ENCODE data around the gene STIMATE. TPM values are rescaled to one million over a fixed set of nuclear protein-coding genes. Genes with fewer than 3 reads are reported as not detected.

STIMATE gene
- polyA plus RNA-seq, 1 of the 3 experiments (the other 2 are of a cell fraction), result 9.3 TPM

DNA sequence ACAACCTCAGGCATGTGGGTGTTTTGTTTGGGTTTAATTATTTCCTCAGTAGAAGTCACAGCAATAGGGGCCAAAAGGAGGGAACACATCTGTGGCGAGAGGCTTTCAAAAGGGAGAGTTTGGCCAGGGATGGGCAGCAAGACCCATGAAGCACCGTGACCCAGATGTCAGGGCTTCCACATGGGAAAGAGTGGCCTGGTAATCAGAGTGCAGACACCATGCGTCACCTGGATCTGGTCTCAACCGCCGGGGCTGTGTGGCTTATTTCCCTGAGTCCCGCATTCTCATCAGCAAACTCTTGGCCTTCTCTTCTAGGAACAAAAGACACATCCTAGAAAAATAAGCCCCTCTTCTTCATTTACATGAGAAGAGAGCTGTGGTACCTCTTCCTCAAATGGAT lies 50.1 kb downstream of the STIMATE start:
- POLR2A ChIA-PET, result no interaction called here
- H3K36me3 ChIP-seq (replicated peaks in 1 of 2; ENCODE audit: control insufficient read depth in 1 of 2, insufficient read depth in 2 of 2, low read length in 1 of 2), result peaks cover 0 to 36% of the 10 kb centered on the region in 2 experiments
- peaks cover 3% of the 10 kb centered on the region; the same call in 1 of the 2 replicates for H4K20me1 ChIP-seq (ENCODE audit: insufficient read depth)
- H3F3A ChIP-seq (replicated peaks; ENCODE audit: insufficient read depth), result no peaks in the 10 kb centered on the region
- H3K4me2 ChIP-seq, result no peak overlapping the region
- WGBS (ENCODE audit: low lambda C conversion rate), result 96% methylated on average over 6 of the region's 6 CpGs
- peaks cover 0 to 3% of the 10 kb centered on the region in 2 experiments; a peak in 1 of 4 replicates for H3K4me1 ChIP-seq (ENCODE audit: control insufficient read depth in 1 of 2, insufficient read depth in 2 of 2, low read depth in 1 of 2, low read length in 1 of 2)
- CTCF ChIA-PET, result interaction anchor here (1.8 to 9.8 kb wide), 2 partner anchors 12 to 227 kb away, joined by 5 to 73 read pairs; partner anchors contain the start of gene MUSTN1
- DNase-seq, result no peak
- H3K27me3 ChIP-seq (ENCODE audit: insufficient read depth), result no peaks in the 10 kb centered on the region
- no peak overlapping the region for H2AFZ ChIP-seq (ENCODE audit: low read depth)
- H3K9me2 ChIP-seq, result no peaks in the 10 kb centered on the region
- no peak overlapping the region for H3K27ac ChIP-seq (ENCODE audit: low read depth in 2 of 2, low read length in 1 of 2)
- no peaks in the 10 kb centered on the region for H3K9me3 ChIP-seq
- H3K4me3 ChIP-seq (ENCODE audit: low read depth in 2 of 2, low read length in 1 of 2), result no peak overlapping the region
- TF ChIP-seq POLR2AphosphoS5 (IDR thresholded peaks at IDR 0.05; ENCODE audit: low read depth, low read length) (no peak), TCF12 (IDR thresholded peaks at IDR 0.05) (no peak), REST (IDR thresholded peaks at IDR 0.05; ENCODE audit: low read depth, low read length) (no peak), NFIC (IDR thresholded peaks at IDR 0.05; ENCODE audit: borderline replicate concordance) (no peak), RCOR1 (IDR thresholded peaks at IDR 0.05; ENCODE audit: low read length) (no peak), EZH2phosphoT487 (IDR thresholded peaks at IDR 0.05; ENCODE audit: borderline replicate concordance, low read depth) (no peak)
- no peak overlapping the region for H3K9ac ChIP-seq
- no peaks in the 10 kb centered on the region for H3K79me2 ChIP-seq (ENCODE audit: insufficient read depth)

- Histone ChIP-seq H3K36me3 (replicated peaks in 1 of 2; ENCODE audit: control insufficient read depth in 1 of 2, insufficient read depth in 2 of 2, low read length in 1 of 2) (peaks cover 0 to 35% of the 10 kb centered on the region in 2 experiments), H2AFZ (ENCODE audit: low read depth) (no peak overlapping the region), H3K4me2 (no peak overlapping the region), H3K27me3 (ENCODE audit: insufficient read depth) (no peaks in the 10 kb centered on the region), H3K9ac (no peak overlapping the region), H3K9me3 (no peaks in the 10 kb centered on the region), H4K20me1 (ENCODE audit: insufficient read depth) (peaks cover 3% of the 10 kb centered on the region; the same call in 1 of the 2 replicates), H3K4me1 (ENCODE audit: control insufficient read depth in 1 of 2, insufficient read depth in 2 of 2, low read depth in 1 of 2, low read length in 1 of 2) (peaks cover 0 to 3% of the 10 kb centered on the region in 2 experiments; a peak in 1 of 4 replicates), H3K79me2 (ENCODE audit: insufficient read depth) (no peaks in the 10 kb centered on the region), H3K9me2 (no peaks in the 10 kb centered on the region), H3F3A (replicated peaks; ENCODE audit: insufficient read depth) (no peaks in the 10 kb centered on the region), H3K4me3 (ENCODE audit: low read depth in 2 of 2, low read length in 1 of 2) (no peak overlapping the region), H3K27ac (ENCODE audit: low read depth in 2 of 2, low read length in 1 of 2) (no peak overlapping the region)
- POLR2A ChIA-PET, result no interaction called here
- DNase-seq, result no peak
- 81% methylated on average over 15 of the region's 15 CpGs for WGBS (ENCODE audit: low lambda C conversion rate)
- CTCF ChIA-PET, result interaction anchor here (1.0 to 9.8 kb wide), 9 partner anchors 9 to 350 kb away, joined by 3 to 73 read pairs (median 4); partner anchors contain the start of genes ITIH4 and MUSTN1
- TF ChIP-seq SIN3A (IDR thresholded peaks at IDR 0.05; ENCODE audit: borderline replicate concordance, low read depth, low read length) (no peak), RXRA (IDR thresholded peaks at IDR 0.05; ENCODE audit: borderline replicate concordance, low read depth) (no peak), MEF2A (IDR thresholded peaks at IDR 0.05; ENCODE audit: borderline replicate concordance, low read depth) (no peak), ZBTB33 (IDR thresholded peaks at IDR 0.05; ENCODE audit: borderline replicate concordance, low read depth) (no peak), PBX3 (IDR thresholded peaks at IDR 0.05) (no peak), TAF1 (IDR thresholded peaks at IDR 0.05; ENCODE audit: borderline replicate concordance, low read depth, low read length) (no peak), YY1 (IDR thresholded peaks at IDR 0.05; ENCODE audit: low read depth) (no peak), POLR2AphosphoS5 (IDR thresholded peaks at IDR 0.05; ENCODE audit: low read depth, low read length) (no peak), FOXJ3 (CRISPR knock-in tag; IDR thresholded peaks at IDR 0.05) (no peak), GATA2 (CRISPR knock-in tag; IDR thresholded peaks at IDR 0.05) (no peak), EP300 (IDR thresholded peaks at IDR 0.05; ENCODE audit: borderline replicate concordance in 1 of 2, low read depth in 1 of 2, low read length in 1 of 2) (no peak), REST (IDR thresholded peaks at IDR 0.05; ENCODE audit: low read depth, low read length) (no peak)
These were observed 50.8 kb downstream of the STIMATE start for GRCh38 chr3:52846432-52846965.
